Nephron (organoid): Measurements from ENCODE around the gene RYR1.

Experiments
- H3K27ac Mint-ChIP-seq, 3 experiments: 2 replicates each; pipeline ENCODE4 v1.8.0; 2020; ENCODE audit warnings: mixed read lengths in 3 of 3, mild to moderate bottlenecking in 2 of 3, moderate library complexity in 1 of 3
- H3K27me3 Mint-ChIP-seq: 2 replicates; pipeline ENCODE4 v1.8.0; 2021; ENCODE audit warnings: low read depth, mild to moderate bottlenecking, moderate library complexity, mixed read lengths
- H3K36me3 Mint-ChIP-seq: 2 replicates; pipeline ENCODE4 v1.8.0; 2020; ENCODE audit warnings: low read depth, mixed read lengths
- H3K4me1 Mint-ChIP-seq: 2 replicates; pipeline ENCODE4 v1.8.0; 2020; ENCODE audit warnings: mixed read lengths
- H3K4me3 Mint-ChIP-seq, 3 experiments: 2 replicates each; pipeline ENCODE4 v1.8.0; 2020; ENCODE audit warnings: mild to moderate bottlenecking in 3 of 3, mixed read lengths in 3 of 3, moderate library complexity in 2 of 3
- H3K9me3 Mint-ChIP-seq: 2 replicates; pipeline ENCODE4 v1.8.0; 2020; ENCODE audit warnings: mixed read lengths
- TF ChIP-seq, protein P1 (sequence below), 3 experiments: fragments of 200-600 bp; sonication (generic); IDR thresholded peaks; one replicate each; pipeline ENCODE4 v1.5.0; 2021; ENCODE audit warnings: antibody characterized with exemption in 3 of 3; ENCODE audit not compliant: unreplicated experiment in 3 of 3

Gene RYR1

GRCh38 chr19:38537071-38537936 is 103.8 kb downstream of the RYR1 start:
- peaks cover 5% of the 10 kb centered on the region for H3K9me3 Mint-ChIP-seq
- H3K4me1 Mint-ChIP-seq = no peaks in the 10 kb centered on the region
- TF ChIP-seq, protein P1, sequence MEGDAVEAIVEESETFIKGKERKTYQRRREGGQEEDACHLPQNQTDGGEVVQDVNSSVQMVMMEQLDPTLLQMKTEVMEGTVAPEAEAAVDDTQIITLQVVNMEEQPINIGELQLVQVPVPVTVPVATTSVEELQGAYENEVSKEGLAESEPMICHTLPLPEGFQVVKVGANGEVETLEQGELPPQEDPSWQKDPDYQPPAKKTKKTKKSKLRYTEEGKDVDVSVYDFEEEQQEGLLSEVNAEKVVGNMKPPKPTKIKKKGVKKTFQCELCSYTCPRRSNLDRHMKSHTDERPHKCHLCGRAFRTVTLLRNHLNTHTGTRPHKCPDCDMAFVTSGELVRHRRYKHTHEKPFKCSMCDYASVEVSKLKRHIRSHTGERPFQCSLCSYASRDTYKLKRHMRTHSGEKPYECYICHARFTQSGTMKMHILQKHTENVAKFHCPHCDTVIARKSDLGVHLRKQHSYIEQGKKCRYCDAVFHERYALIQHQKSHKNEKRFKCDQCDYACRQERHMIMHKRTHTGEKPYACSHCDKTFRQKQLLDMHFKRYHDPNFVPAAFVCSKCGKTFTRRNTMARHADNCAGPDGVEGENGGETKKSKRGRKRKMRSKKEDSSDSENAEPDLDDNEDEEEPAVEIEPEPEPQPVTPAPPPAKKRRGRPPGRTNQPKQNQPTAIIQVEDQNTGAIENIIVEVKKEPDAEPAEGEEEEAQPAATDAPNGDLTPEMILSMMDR (IDR thresholded peaks at IDR 0.05; ENCODE audit: unreplicated experiment in 3 of 3) = no peak
- no peak overlapping the region for H3K4me3 Mint-ChIP-seq
- peaks cover 35% of the 10 kb centered on the region for H3K36me3 Mint-ChIP-seq
- H3K27me3 Mint-ChIP-seq = no peaks in the 10 kb centered on the region
- H3K27ac Mint-ChIP-seq = no peak overlapping the region

DNA sequence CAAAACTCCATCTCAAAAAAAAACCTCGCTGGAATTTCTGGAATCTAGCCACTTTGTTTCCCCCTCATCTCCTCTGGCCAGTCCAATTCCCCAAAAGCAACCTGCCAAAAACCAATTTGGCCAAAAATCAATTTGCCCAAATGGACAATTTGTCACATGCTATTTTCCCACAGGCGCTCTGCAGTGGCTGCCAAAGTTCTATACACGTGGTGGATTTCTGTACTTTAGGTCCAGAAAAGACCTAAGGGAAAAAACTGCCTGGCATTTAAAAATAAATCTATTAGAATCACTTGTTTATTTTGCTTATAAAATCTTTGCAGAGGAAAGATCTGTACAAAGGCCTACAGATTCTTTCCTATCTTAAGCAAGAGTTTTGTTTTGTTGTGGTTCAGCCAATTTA is 104.9 kb downstream of the RYR1 start:
- no peak overlapping the region for H3K4me3 Mint-ChIP-seq
- H3K9me3 Mint-ChIP-seq = peaks cover 5% of the 10 kb centered on the region
- peaks cover 30% of the 10 kb centered on the region for H3K36me3 Mint-ChIP-seq
- no peaks in the 10 kb centered on the region for H3K27me3 Mint-ChIP-seq
- TF ChIP-seq, protein P1 (IDR thresholded peaks at IDR 0.05; ENCODE audit: unreplicated experiment in 3 of 3) = no peak
- no peaks in the 10 kb centered on the region for H3K4me1 Mint-ChIP-seq
- no peak overlapping the region for H3K27ac Mint-ChIP-seq

DNA sequence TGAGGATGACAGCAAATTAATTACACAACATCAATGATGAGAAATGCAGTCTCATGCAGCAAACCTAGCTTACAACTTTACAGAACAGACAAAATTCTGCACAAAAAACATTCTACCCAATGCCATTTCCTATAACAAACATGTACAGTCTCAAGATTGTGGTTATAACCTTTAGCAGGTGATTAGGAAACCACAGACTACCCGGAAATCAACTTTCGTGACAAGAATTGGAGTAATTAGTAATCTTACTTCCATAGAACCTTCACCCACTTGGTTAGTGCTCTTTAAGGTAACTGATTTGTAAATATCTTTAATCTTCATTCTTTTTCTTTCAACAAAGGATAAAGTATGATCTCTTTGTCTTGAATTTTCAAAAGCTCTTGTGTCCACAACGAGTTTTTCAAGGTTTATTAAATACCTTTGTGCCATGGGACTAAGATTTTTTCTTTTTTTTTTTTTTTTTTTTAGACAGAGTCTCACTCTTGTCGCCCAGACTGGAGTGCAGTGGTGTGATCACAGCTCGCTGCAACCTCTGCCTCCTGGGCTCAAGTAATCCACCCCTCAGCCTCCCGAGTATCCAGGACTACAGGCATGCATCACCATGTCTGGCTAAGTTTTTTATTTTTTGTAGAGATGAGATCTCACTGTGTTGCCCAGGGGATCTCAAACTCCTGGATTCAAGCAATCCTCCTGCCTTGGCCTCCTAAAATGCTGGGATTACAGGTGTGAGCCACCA is 105.5 kb downstream of the RYR1 start:
- Mint-ChIP-seq H3K36me3 (peaks cover 26% of the 10 kb centered on the region), H3K4me3 (no peak overlapping the region)

DNA sequence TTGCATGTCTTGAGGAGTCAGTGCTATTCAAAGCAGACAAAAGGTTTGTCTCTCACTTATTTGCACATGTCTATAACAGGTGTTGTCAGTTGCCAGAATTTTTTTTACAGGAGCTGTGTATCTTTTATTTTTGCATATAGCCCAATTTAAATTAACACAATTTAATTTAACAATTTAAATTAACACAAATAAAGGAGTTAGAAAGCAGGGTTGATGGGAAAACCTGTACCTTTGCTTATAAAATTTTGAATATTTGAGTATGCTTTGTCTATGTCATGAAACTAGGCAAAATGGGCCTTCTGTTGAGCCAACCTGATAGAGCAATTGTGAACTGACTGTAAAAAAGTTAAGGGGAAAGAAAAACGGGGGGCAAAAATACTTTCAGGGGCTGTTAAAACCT is 106.3 kb downstream of the RYR1 start:
- no peak overlapping the region for H3K4me3 Mint-ChIP-seq
- TF ChIP-seq, protein P1 (IDR thresholded peaks at IDR 0.05; ENCODE audit: unreplicated experiment in 3 of 3) = no peak

More for the DNA sequence above, 105.5 kb downstream of the RYR1 start:
- TF ChIP-seq, protein P1 (IDR thresholded peaks at IDR 0.05; ENCODE audit: unreplicated experiment in 3 of 3) = no peak
- no peaks in the 10 kb centered on the region for H3K27me3 Mint-ChIP-seq
- H3K4me1 Mint-ChIP-seq = no peaks in the 10 kb centered on the region
- peaks cover 5% of the 10 kb centered on the region for H3K9me3 Mint-ChIP-seq
- no peak overlapping the region for H3K27ac Mint-ChIP-seq

DNA sequence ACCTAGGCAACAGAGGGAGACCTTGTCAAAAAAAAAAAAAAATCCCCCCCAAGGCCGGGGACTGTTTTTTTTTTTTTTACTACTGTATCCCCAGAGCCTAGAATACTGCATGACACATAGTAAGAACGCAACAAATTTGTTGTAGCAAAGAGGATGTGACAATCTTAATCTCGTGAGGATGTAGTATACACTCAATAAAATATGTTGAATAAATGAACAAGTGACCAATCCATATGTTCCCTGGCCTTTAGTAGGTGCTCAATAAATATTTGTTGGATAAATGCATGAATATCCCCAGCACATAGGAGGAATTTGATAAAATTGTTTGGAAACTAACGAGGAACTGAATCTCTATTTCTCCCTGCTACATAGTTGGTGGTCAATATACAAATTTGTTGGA is 108.5 kb downstream of the RYR1 start:
- H3K27me3 Mint-ChIP-seq = no peaks in the 10 kb centered on the region
- TF ChIP-seq, protein P1 (IDR thresholded peaks at IDR 0.05; ENCODE audit: unreplicated experiment in 3 of 3) = no peak
- H3K4me1 Mint-ChIP-seq = no peaks in the 10 kb centered on the region
- H3K4me3 Mint-ChIP-seq = no peak overlapping the region
- no peak overlapping the region for H3K27ac Mint-ChIP-seq
- no peaks in the 10 kb centered on the region for H3K9me3 Mint-ChIP-seq
- H3K36me3 Mint-ChIP-seq = peaks cover 13% of the 10 kb centered on the region

More for the DNA sequence above, 106.3 kb downstream of the RYR1 start:
- H3K9me3 Mint-ChIP-seq = peaks cover 5% of the 10 kb centered on the region
- H3K27ac Mint-ChIP-seq = no peak overlapping the region
- H3K27me3 Mint-ChIP-seq = no peaks in the 10 kb centered on the region
- peaks cover 24% of the 10 kb centered on the region for H3K36me3 Mint-ChIP-seq
- H3K4me1 Mint-ChIP-seq = no peaks in the 10 kb centered on the region
